Stimulated activated CD8-positive, alpha-beta memory T cell treated with anti-CD3 and anti-CD28 coated beads, Interleukin-12 subunit alpha, Interleukin-12 subunit beta, amount 100 ng/mL, for 24 hours (primary cell): ENCODE measurements around the gene WDR90.

ENCODE experiments used
- DNase-seq: peaks from one replicate; pipeline ENCODE4 v3.0.0-alpha.2; 2020; ENCODE audit errors: extremely low read depth

The WDR90 gene

DNA sequence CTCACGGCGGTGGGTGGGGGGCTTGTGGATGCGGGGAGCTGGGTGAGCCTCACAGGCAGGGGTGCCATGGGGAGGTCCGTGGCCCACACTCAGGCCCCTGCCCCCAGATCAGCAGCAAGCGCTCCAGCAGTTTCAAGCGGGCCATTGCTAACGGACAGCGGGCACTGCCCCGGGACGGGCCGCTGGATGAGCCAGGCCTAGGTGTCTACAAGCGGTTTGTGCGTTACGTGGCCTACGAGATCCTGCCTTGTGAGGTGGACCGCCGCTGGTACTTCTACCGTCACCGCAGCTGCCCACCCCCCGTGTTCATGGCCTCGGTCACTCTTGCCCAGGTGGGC, 27.4 kb downstream of the WDR90 start:
- no peak for DNase-seq

- no peak for DNase-seq
Observed at GRCh38 chr16:676913-677312, 27.7 kb downstream of the WDR90 start.

GRCh38 chr16:677316-678190, 28.4 kb downstream of the WDR90 start:
- DNase-seq, result no peak

DNA sequence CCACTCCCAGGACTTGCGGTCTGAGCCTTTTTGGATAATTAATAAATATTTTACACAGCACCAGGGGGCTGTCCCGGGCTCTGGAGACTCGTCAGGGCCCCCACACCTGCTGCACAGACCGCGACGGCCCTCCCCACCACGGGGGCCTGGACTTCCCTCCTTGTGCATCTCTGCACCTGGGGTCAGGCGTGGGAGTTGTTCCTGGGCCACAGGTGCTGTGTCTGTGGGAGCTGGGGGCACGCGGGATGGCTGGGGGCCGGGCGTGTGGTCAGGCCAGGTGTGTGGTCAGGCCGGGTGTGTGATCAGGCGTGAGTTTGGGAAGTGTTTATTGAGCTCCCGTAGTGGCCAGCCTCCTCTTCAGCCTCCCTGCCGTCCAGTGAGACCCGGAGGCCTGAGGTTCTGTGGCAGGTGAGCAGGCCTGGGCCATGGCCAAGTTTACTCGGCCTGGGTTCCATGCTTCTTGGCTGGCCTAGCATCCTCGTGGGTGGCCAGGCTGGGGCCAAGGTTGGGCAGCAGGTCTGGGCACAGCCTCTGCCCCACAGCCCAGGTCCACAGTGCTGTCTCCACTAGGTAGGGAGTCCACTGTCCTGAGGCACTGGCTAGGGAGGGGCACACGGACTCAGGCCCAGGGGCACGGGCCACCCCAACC, 29.2 kb downstream of the WDR90 start:
- DNase-seq, result no peak

DNA sequence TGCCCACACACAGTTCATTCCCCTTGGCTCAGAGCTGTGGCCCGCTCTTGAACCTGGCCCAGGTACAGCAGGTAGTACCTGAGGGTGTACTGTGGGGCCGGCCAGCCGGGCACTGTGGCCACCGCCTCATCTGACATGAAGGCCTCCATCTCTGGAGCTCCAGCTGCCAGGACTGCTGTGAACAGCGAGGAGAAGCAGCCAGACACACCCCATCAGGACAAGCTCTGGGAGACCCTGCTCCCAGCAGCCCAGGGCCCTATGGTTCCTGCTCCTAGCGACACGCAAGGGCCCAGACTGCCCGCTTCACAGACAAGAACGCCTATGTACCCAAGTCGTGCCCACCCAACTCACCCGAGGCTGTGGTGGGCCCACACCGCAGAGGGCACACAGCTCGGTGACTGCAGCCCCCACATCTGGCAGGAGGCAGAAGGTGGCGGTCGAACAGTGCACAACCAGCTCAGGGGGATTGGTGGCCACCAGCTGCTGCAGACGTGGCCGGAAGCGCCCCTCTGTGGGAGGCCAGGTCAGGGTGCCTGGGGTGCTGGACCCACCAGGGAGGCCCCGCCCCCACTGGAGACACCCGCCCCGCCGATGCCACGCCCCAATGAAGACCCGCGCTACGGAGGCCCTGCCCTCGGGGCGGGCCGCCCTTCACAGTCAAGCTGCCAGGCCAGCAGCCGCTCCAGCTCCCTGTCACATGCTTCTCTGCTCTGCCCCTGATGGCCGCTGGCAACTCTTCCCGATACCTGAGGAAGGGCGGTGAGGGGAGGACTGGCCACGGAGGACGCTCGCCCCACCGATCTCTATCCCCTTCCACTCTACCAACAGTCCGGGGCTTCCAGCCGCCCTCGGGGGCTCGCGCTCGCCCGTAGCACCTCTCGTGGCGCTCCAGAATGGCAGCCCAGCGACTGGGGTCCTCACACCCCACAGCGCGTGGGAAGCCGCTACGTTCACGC, 30.0 kb downstream of the WDR90 start:
- DNase-seq, result no peak

DNA sequence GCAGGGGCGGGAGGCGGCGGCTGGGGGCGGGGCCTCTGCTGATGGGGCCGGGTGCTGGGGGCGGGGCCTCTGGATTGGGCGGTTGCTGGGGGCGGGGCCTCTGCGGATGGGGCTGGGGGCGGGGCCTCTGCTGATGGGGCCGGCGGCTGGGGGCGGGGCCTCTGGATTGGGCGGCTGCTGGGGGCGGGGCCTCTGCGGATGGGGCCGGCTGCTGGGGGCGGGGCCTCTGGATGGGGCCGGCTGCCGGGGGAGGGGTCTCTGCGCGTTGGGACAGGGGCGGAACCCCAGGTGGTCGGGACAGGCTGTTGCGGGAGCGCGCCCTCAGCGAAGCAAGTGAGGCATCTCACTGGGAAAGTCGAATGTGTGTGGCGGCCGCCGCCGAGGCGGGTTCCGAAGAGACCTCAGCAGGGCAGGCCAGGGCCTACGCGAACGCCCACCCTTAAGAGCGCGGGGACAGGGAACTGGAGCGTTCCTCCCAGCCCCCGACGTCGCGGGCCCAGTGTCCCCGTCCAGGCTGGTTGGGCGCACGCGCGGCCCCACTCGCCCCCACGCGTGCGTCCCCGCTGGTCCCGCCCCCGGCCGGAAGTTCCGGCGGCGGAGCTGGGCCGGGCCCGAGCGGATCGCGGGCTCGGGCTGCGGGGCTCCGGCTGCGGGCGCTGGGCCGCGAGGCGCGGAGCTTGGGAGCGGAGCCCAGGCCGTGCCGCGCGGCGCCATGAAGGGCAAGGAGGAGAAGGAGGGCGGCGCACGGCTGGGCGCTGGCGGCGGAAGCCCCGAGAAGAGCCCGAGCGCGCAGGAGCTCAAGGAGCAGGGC, 30.9 kb downstream of the WDR90 start, which contains the start of gene STUB1:
Gene STUB1, plus strand, starts transcription at position 597 of the 811 bp plus-strand sequence. Its CDS starts 116 bp downstream, at position 713.
- DNase-seq, result peak; percentile 83

DNA sequence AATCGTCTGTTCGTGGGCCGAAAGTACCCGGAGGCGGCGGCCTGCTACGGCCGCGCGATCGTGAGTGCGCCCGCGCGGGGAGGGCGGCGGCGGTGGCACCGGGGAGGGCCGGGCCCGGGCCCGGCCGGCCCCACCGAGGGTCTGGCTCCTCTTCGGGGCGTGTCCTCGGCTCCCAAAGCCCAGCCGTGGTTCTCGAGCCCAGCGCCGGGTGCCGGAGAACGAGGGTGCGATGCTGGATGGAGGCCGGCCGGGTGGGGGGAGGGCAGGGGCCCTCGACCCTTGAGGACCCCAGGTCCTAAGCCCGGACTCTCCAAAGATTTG, 31.4 kb downstream of the WDR90 start:
- no peak for DNase-seq

DNA sequence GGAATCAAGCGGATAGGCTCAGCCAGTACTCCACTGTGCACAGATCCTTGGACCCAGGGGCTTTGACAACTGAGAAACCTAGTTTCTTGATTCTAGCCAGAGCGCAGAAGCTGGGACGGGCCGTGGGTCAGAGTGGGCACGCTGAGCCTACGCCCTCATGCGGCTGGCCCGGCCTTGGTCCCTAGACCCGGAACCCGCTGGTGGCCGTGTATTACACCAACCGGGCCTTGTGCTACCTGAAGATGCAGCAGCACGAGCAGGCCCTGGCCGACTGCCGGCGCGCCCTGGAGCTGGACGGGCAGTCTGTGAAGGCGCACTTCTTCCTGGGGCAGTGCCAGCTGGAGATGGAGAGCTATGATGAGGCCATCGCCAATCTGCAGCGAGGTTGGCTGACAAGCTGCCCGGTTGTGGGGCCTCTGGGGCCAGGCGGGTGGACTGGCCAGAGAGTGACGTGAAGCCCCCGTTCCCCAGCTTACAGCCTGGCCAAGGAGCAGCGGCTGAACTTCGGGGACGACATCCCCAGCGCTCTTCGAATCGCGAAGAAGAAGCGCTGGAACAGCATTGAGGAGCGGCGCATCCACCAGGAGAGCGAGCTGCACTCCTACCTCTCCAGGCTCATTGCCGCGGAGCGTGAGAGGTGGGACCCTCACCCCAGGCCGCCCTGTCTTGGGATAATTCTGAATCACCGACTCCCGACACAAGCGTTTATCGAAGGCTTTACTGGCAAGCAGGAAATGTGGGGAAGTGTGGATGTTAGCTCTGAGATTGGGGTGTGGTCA, 32.0 kb downstream of the WDR90 start:
- DNase-seq, result no peak

- no peak for DNase-seq
Observed at GRCh38 chr16:681746-682427, 32.7 kb downstream of the WDR90 start.

- DNase-seq, result no peak
Observed at GRCh38 chr16:682493-683395, 33.6 kb downstream of the WDR90 start.

- DNase-seq, result no peak
Observed at GRCh38 chr16:683396-684070, 34.4 kb downstream of the WDR90 start.

DNA sequence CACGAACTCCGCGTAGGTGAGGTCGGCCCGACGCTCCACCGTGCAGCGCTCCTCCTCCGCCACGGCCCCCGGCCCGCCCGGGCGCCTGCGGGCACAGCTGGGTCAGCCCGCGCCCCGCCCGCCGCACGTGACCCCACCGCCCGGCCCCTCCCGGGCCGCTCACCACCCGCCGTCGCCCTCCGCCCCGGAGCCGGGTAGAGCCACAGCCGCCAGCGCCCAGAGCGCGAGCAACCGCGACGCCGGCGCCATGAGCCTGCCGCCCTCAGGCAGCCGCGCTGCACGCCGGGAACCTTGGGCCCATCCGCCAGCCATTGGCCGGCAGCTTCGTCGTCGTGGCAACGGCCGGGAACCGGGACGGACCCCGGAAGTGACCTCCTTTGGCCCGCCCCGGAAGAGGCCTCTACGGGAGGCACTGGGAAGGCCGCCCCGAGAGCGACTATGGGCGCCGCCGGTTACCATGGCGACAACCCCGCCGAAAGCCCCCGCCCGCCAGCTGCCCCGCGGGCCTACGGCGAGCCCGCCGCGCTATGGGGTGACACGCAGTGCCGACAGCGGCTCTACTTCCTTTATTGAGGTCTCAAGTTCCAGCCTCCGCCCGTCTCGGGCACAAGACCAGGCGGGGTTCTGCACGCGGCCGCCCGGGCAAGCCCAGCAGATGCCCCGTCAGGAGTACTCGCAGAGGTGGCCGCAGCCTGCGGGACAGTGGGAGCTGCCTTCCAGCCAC, 35.1 kb downstream of the WDR90 start, which contains the start of gene JMJD8:
Gene JMJD8, minus strand, starts transcription at position 264 of the 724 bp plus-strand sequence. Its CDS starts 15 bp downstream, at position 249.
- DNase-seq, result peak; percentile 97

DNA sequence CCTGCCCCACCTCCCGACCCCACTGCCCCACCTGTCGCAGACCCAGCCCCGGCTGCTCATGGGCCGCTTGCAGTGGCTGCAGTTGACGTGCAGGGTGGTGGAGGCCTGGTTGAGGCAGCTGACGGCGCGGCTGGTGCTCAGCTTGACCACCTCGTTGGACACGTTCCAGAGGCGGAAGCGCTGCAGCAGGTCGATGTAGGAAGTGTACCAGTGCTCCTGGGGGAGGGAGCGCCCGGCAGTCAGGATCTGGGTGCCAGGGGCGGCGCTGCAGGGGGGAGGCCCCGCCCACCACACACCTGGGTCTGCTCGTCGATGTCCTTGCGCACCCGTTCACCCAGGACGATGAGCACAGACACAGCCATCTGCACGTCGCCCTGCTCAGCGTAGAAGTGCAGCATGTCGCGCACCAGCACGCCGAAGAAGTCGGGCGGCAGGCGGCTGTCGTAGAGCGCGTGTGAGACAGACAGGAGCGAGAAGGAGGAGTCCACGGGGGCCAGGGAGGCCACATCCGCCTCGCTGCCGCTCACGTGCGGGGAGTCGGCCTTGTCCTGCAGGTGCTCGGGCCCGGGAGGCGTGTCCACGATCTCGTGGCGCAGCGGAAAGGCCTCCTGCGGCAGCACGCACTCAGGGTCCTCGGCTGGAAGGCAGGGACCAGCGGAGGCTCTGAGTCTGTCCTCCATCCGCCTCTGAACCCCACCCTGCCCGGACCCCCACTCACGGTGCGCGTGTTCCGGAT, 36.0 kb downstream of the WDR90 start:
- no peak for DNase-seq

- no peak for DNase-seq
Observed at GRCh38 chr16:685967-686366, 36.8 kb downstream of the WDR90 start.

DNA sequence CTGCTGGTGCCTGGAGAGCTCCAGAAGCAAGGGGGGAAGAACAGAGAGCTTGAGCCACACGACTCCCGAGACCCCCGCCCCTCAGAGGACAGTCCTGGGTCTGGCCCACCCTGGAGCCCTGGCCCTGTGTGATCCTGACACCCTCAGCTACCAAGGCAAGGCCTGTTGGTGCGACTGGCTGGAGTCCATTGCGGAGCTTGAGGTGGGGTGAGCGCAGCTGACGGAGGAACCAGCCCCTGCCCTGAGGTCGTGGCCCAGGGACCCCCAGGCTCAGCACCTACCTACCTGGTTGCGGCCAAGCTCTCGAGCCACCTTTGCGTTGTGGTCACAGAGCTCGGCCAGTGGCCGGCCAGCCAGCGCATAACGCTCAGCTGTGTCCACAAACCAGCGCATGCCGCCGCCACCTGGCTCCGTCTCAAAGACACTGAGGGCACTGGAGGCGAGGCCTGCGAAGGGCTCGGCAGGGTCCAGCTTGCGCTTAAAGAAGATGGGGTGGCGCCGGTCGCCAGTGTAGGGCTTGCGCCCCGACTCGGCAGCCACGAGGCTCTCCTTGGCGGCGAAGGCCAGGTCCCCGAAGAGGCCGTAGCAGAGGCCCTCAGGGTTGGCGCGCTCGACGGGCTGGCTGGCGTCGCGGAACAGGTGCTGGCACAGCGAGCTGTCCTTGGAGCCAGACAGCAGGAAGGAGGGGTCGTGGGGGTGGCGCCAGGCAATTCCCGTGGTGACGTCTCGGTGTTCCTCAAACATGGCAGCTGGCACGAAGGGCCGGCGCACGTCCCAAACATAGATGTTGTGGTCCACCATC, 37.5 kb downstream of the WDR90 start:
- no peak for DNase-seq

GRCh38 chr16:687499-687898, 38.3 kb downstream of the WDR90 start:
- DNase-seq, result no peak
